Stomach (tissue), 4 donors: Measurements from ENCODE around the gene PLXNA2.

Experiments used
- POLR2AphosphoS5 ChIP-seq, 3 donors: sonication (generic); formaldehyde crosslinking; IDR thresholded peaks; one replicate each; pipeline ENCODE4 v1.6.1; 2016; ENCODE audit warnings: antibody characterized with exemption in 3 of 3
- TF ChIP-seq, protein P1 (sequence below), 7 experiments: fragments of 450-650 bp in 4 of 7; fragments of 200-600 bp in 3 of 7; sonication (generic) in 3 of 7; IDR thresholded peaks; one replicate each; pipeline ENCODE4 v1.5.1; 2016 to 2019; ENCODE audit warnings: antibody characterized with exemption in 7 of 7, control low read depth in 2 of 7, mild to moderate bottlenecking in 1 of 7

DNA sequence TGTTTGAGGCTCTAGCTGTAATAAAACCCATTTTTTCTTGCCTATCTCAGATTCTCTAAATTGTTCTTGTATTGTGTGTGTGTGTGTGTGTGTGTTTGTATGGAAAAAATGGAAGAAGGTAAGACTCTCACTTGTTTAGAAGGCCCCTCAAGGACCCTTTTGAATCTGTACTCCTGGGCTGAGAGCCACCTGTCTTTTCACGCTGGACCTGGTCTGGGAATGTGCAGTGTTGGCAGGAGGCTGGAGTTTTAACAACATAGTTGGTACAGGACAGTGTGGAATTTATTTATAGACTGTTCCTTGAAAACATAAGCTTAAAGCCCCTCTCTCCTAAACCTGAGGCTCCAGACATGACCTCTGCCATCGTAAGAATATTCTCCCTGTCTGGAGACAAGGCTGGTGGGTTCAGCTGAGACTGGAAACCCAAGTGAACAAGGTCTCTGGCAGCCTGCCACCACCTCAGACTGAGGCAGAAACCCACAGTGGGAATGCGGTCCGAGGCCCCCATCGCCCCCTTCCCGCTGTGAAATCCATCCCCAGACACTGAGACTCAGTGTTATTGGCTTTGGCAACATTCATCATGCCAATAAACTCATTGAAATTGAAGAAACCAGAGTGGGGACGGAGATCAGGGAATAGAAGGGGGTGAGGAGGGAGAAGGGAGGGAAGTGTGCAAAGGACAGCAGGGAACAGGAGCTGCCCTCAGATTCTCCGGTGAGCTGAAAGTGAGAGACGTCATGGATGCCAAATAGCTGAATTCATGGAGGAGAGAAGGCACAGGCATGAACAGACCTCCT, 24.6 kb upstream of the PLXNA2 start:
- no peak for TF ChIP-seq POLR2AphosphoS5 (IDR thresholded peaks at IDR 0.05)
- TF ChIP-seq, protein P1, sequence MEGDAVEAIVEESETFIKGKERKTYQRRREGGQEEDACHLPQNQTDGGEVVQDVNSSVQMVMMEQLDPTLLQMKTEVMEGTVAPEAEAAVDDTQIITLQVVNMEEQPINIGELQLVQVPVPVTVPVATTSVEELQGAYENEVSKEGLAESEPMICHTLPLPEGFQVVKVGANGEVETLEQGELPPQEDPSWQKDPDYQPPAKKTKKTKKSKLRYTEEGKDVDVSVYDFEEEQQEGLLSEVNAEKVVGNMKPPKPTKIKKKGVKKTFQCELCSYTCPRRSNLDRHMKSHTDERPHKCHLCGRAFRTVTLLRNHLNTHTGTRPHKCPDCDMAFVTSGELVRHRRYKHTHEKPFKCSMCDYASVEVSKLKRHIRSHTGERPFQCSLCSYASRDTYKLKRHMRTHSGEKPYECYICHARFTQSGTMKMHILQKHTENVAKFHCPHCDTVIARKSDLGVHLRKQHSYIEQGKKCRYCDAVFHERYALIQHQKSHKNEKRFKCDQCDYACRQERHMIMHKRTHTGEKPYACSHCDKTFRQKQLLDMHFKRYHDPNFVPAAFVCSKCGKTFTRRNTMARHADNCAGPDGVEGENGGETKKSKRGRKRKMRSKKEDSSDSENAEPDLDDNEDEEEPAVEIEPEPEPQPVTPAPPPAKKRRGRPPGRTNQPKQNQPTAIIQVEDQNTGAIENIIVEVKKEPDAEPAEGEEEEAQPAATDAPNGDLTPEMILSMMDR (IDR thresholded peaks at IDR 0.05), result no peak
